ENCODE measurements around the gene ERCC6.
A peak's percentile ranks its signal among the peaks of the same experiment; 100 is the strongest.

Gene ERCC6

DNA sequence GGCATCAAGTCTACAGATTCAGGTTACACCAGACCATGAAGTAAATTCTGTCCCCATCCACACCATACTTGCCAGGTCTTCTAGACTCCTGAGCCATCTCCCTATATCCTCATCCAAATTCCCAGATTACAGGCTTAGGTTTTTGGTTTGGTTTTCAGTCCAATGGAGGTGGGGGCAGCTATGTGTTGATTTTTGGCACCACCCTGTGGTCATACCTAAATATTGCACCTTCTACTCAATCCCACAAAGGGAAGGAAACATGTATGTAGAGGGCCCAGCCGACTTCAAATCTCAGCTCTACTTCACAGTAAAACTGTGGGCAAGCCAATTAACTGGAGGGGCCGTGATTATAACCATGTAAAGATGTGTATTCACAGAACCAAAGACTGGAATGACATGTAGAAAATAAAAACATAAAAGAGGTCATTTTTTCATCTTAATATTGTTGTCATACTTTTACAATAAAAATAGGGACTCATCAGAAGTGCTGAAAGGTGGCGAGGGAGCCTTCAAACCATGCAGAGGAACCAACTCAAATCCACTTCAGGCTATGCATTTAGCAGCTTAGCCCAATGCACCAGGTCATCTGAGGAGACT, 19.8 kb downstream of the ERCC6 start:
- TF ChIP-seq, protein P1, sequence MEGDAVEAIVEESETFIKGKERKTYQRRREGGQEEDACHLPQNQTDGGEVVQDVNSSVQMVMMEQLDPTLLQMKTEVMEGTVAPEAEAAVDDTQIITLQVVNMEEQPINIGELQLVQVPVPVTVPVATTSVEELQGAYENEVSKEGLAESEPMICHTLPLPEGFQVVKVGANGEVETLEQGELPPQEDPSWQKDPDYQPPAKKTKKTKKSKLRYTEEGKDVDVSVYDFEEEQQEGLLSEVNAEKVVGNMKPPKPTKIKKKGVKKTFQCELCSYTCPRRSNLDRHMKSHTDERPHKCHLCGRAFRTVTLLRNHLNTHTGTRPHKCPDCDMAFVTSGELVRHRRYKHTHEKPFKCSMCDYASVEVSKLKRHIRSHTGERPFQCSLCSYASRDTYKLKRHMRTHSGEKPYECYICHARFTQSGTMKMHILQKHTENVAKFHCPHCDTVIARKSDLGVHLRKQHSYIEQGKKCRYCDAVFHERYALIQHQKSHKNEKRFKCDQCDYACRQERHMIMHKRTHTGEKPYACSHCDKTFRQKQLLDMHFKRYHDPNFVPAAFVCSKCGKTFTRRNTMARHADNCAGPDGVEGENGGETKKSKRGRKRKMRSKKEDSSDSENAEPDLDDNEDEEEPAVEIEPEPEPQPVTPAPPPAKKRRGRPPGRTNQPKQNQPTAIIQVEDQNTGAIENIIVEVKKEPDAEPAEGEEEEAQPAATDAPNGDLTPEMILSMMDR (conservative IDR thresholded peaks at IDR 0.05; ENCODE audit: control insufficient read depth, insufficient read depth, low read depth, low read length), result peak; percentile 69
- peak; percentile 61 for DNase-seq (ENCODE audit: low read depth)
- H3K4me3 ChIP-seq (ENCODE audit: control insufficient read depth, low read depth, low read length), result no peak overlapping the region

DNA sequence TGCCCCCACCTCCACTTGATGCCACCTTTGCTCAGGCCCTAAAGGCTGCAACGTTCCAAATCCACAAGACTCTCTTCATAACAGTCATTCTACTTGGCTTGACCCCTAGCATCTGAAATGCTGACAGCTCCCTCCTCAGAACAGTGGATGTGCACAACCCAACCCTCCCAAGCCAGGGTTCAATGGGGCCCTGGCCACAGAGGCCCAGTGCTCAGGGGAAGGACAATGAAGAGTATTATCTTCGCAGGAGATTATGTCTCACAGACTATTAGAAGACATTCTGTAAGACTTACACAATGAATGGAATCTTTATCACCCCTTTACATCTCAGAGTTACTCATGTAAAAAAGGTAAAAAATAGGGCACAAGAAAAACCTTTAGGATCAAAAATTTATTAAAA, 20.4 kb downstream of the ERCC6 start:
- H3K4me3 ChIP-seq (ENCODE audit: control insufficient read depth, low read depth, low read length), result no peak overlapping the region
- no peak for DNase-seq (ENCODE audit: low read depth)
- TF ChIP-seq, protein P1 (conservative IDR thresholded peaks at IDR 0.05; ENCODE audit: control insufficient read depth, insufficient read depth, low read depth, low read length), result no peak

DNA sequence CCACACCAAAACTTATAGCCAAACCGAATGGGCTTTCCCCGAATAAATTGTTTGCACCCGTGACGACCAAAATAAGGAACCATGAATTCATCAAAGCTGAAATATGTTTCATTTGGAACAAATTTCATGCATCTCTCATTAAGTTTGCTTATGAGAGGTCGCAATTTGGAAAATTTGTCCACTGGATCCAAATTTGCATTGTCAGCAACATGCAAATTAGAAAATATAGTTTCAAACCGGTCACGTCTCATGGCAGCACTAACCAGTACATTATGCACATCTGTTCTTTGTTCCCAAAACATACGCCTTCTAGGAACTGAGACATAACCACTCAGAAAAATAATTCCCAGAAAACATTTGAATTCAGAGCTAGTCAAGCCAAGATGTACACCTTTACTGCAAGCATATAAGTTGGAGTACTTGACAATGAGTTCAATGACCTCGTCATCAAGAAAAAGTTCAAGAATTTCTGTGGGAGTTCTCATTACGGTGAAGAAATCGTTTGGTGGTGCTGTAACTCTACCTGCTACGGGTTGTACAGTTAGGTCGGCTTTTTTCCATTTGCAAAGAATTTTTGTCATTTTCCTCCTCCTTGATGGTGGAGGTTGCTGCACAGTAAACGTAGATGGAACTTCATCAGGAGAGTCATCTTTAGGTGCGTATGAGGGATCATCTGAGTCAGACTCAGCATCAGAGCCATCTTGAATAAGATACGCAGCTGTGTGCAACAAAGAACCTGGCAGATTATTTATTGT, 22.5 kb downstream of the ERCC6 start:
- no peak overlapping the region for H3K4me3 ChIP-seq (ENCODE audit: control insufficient read depth, low read depth, low read length)
- TF ChIP-seq, protein P1 (conservative IDR thresholded peaks at IDR 0.05; ENCODE audit: control insufficient read depth, insufficient read depth, low read depth, low read length), result no peak
- DNase-seq (ENCODE audit: low read depth), result no peak

DNA sequence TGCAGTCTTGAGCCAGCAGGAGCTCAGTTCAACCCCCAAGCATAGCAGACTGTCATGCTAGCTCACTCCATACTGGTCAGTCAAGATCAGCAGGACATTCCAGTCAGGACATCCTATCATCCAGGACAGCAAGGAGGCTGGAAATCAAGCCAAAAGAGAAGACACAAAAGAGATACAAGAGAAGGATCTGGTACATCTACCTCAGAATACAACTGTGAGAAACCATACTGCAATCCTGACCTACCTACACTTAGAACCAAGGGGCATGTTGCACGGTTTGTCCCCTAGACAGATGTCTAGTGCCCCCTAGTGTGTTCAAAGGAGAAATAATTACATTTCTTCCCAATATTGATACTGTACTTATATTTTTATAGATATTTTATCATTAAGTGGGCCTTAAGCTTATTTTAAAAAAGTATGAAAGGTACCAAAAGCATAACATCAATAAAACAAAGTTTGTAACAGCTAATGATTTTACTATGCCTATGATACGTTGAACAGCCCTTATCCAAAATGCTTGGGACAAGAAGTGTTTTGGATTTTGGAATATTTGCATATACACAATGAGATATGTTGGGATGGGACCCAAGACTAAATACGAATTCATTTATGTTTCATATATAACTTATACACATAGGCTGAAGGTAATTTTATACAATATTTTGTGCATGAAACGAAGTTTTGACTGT, 26.7 kb downstream of the ERCC6 start:
- TF ChIP-seq, protein P1 (conservative IDR thresholded peaks at IDR 0.05; ENCODE audit: control insufficient read depth, insufficient read depth, low read depth, low read length), result peak; percentile 70
- H3K4me3 ChIP-seq (ENCODE audit: control insufficient read depth, low read depth, low read length), result no peak overlapping the region
- DNase-seq (ENCODE audit: low read depth), result peak; percentile 50

DNA sequence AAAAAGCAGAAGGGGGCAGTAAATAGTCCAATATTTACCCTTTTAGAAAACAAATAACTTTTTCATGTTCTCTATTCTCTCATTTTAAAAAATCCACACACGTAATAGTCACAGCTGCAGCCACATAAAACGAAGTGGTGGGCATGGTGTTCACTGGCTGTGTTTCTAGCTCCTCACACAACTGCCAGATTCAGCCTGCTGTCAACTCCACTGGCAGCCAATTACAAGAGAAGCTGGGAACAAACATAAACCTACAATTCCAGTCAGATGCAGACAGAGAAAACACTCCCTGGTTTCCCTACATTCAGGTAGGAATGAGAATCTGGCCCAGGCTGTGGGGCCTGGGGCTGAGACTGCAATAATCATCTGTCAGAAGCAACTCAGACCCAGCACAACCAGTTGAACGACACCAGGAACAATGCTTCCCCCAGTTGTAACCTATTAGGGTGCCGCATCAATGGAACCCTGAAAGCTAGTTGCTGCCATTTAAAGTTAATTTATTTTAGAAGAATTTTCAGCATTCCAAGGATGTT, 29.1 kb downstream of the ERCC6 start:
- no peak for DNase-seq (ENCODE audit: low read depth)
- no peak overlapping the region for H3K4me3 ChIP-seq (ENCODE audit: control insufficient read depth, low read depth, low read length)
- TF ChIP-seq, protein P1 (conservative IDR thresholded peaks at IDR 0.05; ENCODE audit: control insufficient read depth, insufficient read depth, low read depth, low read length), result no peak

DNA sequence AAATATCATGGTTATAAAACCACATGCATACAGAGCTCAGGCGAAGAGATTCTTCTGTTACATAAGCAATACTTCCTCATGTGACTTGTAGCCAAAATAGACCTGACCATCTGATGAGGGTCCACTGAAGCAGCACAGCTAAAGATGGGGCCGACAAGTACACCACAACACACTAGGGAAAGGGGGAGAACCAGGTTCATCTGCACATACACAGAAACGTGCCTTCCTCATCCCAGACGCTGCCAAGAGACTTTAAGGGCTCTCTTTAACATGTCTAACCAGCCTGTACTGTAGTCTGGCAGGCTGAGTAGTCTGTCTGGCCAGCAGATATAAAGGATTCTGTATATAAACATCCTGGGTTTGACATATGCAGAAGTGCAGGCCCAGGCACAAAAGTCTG, 30.3 kb downstream of the ERCC6 start:
- TF ChIP-seq, protein P1 (conservative IDR thresholded peaks at IDR 0.05; ENCODE audit: control insufficient read depth, insufficient read depth, low read depth, low read length), result no peak
- no peak overlapping the region for H3K4me3 ChIP-seq (ENCODE audit: control insufficient read depth, low read depth, low read length)
- DNase-seq (ENCODE audit: low read depth), result no peak

Measured in fibroblast of mammary gland (primary cell).